Endothelial cell of umbilical vein (primary cell): ENCODE results near the gene MECR. TPM values are rescaled to one million over a fixed set of nuclear protein-coding genes. Genes with fewer than 3 reads are reported as not detected.

Source experiments
- BruUV-seq: library from RNA; stranded (reverse); fragments of 400-500 nt; replicated peaks from 2 replicates; lab custom pipeline; 2021; lab: Mats Ljungman, UMichigan
- CTCF ChIA-PET: fragments of 300-600, 350-600 bp; sonication (Branson Sonifier 250); formaldehyde crosslinking; loops from one replicate; lab custom pipeline; 2021; ENCODE audit warnings: antibody characterized with exemption, inconsistent platforms; lab: Charles Lee
- POLR2A ChIA-PET: fragments of 300-600, 350-600 bp; sonication (Branson Sonifier 250); formaldehyde crosslinking; loops from one replicate; lab custom pipeline; 2021; ENCODE audit warnings: antibody characterized with exemption, inconsistent platforms; lab: Charles Lee
- DNase-seq: peaks from one replicate; pipeline ENCODE4 v3.0.0-alpha.2; 2011; ENCODE audit warnings: low read depth, low spot score
- FAIRE-seq: peaks from 2 replicates; lab custom pipeline; 2011; peaks lifted over from hg19 to GRCh38; lab: Jason Lieb, UNC
- H2AFZ ChIP-seq: 2 replicates; pipeline ENCODE4 v1.6.0; 2012; ENCODE audit warnings: low read depth, low read length, control low read depth, inconsistent platforms
- H3K27ac ChIP-seq: 2 replicates; pipeline ENCODE4 v1.5.1; 2011; ENCODE audit warnings: low read depth, mild to moderate bottlenecking, control low read depth, low read length, moderate library complexity; ENCODE audit not compliant: insufficient read depth
- H3K27me3 ChIP-seq, 2 experiments: 2 replicates each; pipeline versions ENCODE4 v1.6.0 to v1.6.1; 2011; ENCODE audit warnings: low read length in 2 of 2, mixed read lengths in 1 of 2; ENCODE audit not compliant: control insufficient read depth in 2 of 2, insufficient read depth in 2 of 2
- H3K36me3 ChIP-seq, 2 experiments: 2 replicates in 1 of 2; 3 replicates in 1 of 2; pipeline ENCODE4 v1.5.1; 2011; ENCODE audit warnings: low read length in 2 of 2, mild to moderate bottlenecking in 1 of 2, moderate library complexity in 1 of 2; ENCODE audit not compliant: control insufficient read depth in 2 of 2, insufficient read depth in 2 of 2; ENCODE audit errors: extremely low read depth in 1 of 2
- H3K4me1 ChIP-seq: 3 replicates; pipeline ENCODE4 v1.5.1; 2011; ENCODE audit warnings: mild to moderate bottlenecking, low read length; ENCODE audit not compliant: control insufficient read depth, insufficient read depth; ENCODE audit errors: extremely low read depth
- H3K4me2 ChIP-seq: 2 replicates; pipeline ENCODE4 v1.6.1; 2011; ENCODE audit warnings: low read length, control low read depth, mixed read lengths; ENCODE audit not compliant: insufficient read depth
- H3K4me3 ChIP-seq, 3 experiments: fragments of 200-600 bp in 1 of 3; sonication (generic), shearing (Covaris generic) in 1 of 3; replicated peaks in 1 of 3; 2 replicates each; pipeline ENCODE4 v1.5.1; 2011 to 2016; ENCODE audit warnings: control low read depth in 3 of 3, low read length in 3 of 3, mild to moderate bottlenecking in 2 of 3, inconsistent platforms in 1 of 3, low read depth in 1 of 3, moderate library complexity in 1 of 3; ENCODE audit not compliant: insufficient read depth in 1 of 3
- H3K79me2 ChIP-seq: 2 replicates; pipeline ENCODE4 v1.6.0; 2012; ENCODE audit warnings: low read length, inconsistent platforms; ENCODE audit not compliant: control insufficient read depth, insufficient read depth
- H3K9ac ChIP-seq: replicated peaks from 2 replicates; pipeline ENCODE3; 2011; ENCODE audit warnings: low read length, control low read depth; ENCODE audit not compliant: insufficient read depth; ENCODE audit errors: extremely low read depth
- H3K9me1 ChIP-seq: replicated peaks from 3 replicates; pipeline ENCODE4 v1.6.0; 2011; ENCODE audit warnings: mild to moderate bottlenecking, low read length; ENCODE audit not compliant: control insufficient read depth, insufficient read depth; ENCODE audit errors: extremely low read depth
- H3K9me3 ChIP-seq: replicated peaks from 2 replicates; pipeline ENCODE4 v1.5.1; 2012; ENCODE audit warnings: low read length, inconsistent platforms; ENCODE audit not compliant: control insufficient read depth, insufficient read depth
- H4K20me1 ChIP-seq: replicated peaks from 2 replicates; pipeline ENCODE3; 2011; ENCODE audit warnings: mild to moderate bottlenecking, low read length; ENCODE audit not compliant: control insufficient read depth, insufficient read depth; ENCODE audit errors: extremely low read depth
- EZH2 ChIP-seq: IDR thresholded peaks from 2 replicates; pipeline ENCODE4 v1.6.1; 2012; ENCODE audit warnings: borderline replicate concordance, low read depth, mild to moderate bottlenecking, moderate library complexity, low read length, inconsistent platforms; ENCODE audit not compliant: severe bottlenecking
- FOS ChIP-seq: IDR thresholded peaks from 2 replicates; pipeline ENCODE4 v1.6.1; 2011; ENCODE audit warnings: mild to moderate bottlenecking, low read length, moderate library complexity, borderline replicate concordance; ENCODE audit not compliant: insufficient read depth
- GATA2 ChIP-seq: IDR thresholded peaks from 2 replicates; pipeline ENCODE4 v1.7.0; 2011; ENCODE audit warnings: low read depth, mild to moderate bottlenecking, moderate library complexity, mixed read lengths, low read length; ENCODE audit not compliant: insufficient read length, insufficient read depth
- JUN ChIP-seq: IDR thresholded peaks from 2 replicates; pipeline ENCODE4 v1.6.1; 2011; ENCODE audit warnings: borderline replicate concordance, low read depth; ENCODE audit not compliant: insufficient read length, insufficient read depth
- MAX ChIP-seq: IDR thresholded peaks from 2 replicates; pipeline ENCODE4 v1.6.1; 2011; ENCODE audit not compliant: insufficient read depth, insufficient read length
- MYC ChIP-seq: IDR thresholded peaks from one replicate; pipeline ENCODE4 v1.6.1; 2011; ENCODE audit warnings: mild to moderate bottlenecking, low read depth, low read length
- POLR2A ChIP-seq: IDR thresholded peaks from 2 replicates; pipeline ENCODE4 v1.6.1; 2012; ENCODE audit warnings: low read depth, mild to moderate bottlenecking, control low read depth, low read length
- POLR2AphosphoS5 ChIP-seq: IDR thresholded peaks from 2 replicates; pipeline ENCODE4 v1.6.1; 2012; ENCODE audit warnings: low read depth, mild to moderate bottlenecking, control low read depth, low read length, moderate library complexity; ENCODE audit not compliant: insufficient read depth
- dilution Hi-C: fragments of 300-500 bp; cut with MboI; formaldehyde crosslinking; loops from one replicate; pipeline ENCODE4 v1.15.0; 2019; ENCODE audit warnings: low sequenced_read_pairs; ENCODE audit not compliant: extremely low pct_ligation_motif_present
- intact Hi-C: fragments of 100-400 bp; cut with micrococcal nuclease; formaldehyde crosslinking; loops from one replicate; pipeline ENCODE4 v1.10.0; 2022
- polyA plus RNA-seq, 4 experiments: library from polyadenylated mRNA; depleted of rRNA in 3 of 4; stranded (reverse) in 3 of 4; unstranded in 1 of 4; fragments of >200 nt; gene quantifications; 2 replicates each; pipeline versions ENCODE4 v1.2.1 to v1.2.3, GENCODE V29; 2011 to 2012; ENCODE audit warnings: missing spikeins in 1 of 4
- total RNA-seq: library from RNA; stranded (reverse); gene quantifications from 2 replicates; pipeline ENCODE4 v1.2.3, GENCODE V29; 2021
- TF ChIP-seq, protein P1 (sequence below), 2 donors: IDR thresholded peaks; 1 replicate in 1 of 2; 2 replicates in 1 of 2; pipeline ENCODE4 v1.5.1; 2011; ENCODE audit warnings: low read length in 2 of 2, mild to moderate bottlenecking in 2 of 2, moderate library complexity in 2 of 2, control low read depth in 1 of 2, inconsistent platforms in 1 of 2, low read depth in 1 of 2; ENCODE audit not compliant: insufficient read depth in 1 of 2; ENCODE audit errors: extremely low read depth in 1 of 2

MECR gene
- total and polyA plus RNA-seq, 2 donors (not counting 3 experiments of a cell fraction or from before 2014, with no cell fraction given): 24.6 to 30.1 TPM

DNA sequence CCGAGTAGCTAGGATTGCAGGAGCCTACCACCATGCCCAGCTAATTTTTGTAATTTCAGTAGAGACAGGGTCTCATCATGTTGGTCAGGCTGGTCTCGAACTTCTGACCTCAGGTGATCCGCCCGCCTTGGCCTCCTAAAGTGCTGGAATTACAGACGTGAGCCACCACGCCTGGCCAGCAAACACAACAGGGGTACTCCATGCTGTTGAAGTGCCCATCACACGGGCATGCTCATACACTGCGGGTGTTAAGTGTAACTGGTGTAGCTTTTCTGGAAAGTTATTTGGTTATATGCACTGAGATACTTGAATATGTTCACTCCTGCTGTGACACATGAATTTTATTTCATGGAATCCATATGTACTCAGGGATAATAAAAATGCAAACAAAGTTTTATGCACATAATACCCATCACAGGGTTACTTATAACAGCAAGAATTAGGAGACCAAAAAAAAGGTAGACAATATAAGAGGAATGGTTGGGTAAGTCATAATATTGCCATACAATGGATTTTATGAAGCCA is 58.3 kb downstream of the MECR start:
- CTCF ChIA-PET: no interaction called here
- H4K20me1 ChIP-seq: peaks cover 19% of the 10 kb centered on the region
- intact Hi-C loops: no loop called here
- H3K27ac ChIP-seq: no peak overlapping the region
- dilution Hi-C loops: no loop called here
- H3K4me3 ChIP-seq: no peak overlapping the region
- H3K27me3 ChIP-seq: no peaks in the 10 kb centered on the region
- no peak for TF ChIP-seq POLR2AphosphoS5
- no peak for TF ChIP-seq FOS
- no peak for TF ChIP-seq MAX
- no peak for TF ChIP-seq JUN
- TF ChIP-seq EZH2: no peak
- TF ChIP-seq MYC: no peak
- no peak for TF ChIP-seq POLR2A
- TF ChIP-seq GATA2: no peak
- TF ChIP-seq, protein P1, sequence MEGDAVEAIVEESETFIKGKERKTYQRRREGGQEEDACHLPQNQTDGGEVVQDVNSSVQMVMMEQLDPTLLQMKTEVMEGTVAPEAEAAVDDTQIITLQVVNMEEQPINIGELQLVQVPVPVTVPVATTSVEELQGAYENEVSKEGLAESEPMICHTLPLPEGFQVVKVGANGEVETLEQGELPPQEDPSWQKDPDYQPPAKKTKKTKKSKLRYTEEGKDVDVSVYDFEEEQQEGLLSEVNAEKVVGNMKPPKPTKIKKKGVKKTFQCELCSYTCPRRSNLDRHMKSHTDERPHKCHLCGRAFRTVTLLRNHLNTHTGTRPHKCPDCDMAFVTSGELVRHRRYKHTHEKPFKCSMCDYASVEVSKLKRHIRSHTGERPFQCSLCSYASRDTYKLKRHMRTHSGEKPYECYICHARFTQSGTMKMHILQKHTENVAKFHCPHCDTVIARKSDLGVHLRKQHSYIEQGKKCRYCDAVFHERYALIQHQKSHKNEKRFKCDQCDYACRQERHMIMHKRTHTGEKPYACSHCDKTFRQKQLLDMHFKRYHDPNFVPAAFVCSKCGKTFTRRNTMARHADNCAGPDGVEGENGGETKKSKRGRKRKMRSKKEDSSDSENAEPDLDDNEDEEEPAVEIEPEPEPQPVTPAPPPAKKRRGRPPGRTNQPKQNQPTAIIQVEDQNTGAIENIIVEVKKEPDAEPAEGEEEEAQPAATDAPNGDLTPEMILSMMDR (IDR thresholded peaks at IDR 0.05; ENCODE audit: extremely low read depth in 1 of 2, insufficient read depth in 1 of 2, low read depth in 1 of 2, low read length in 2 of 2): no peak
- H3K79me2 ChIP-seq: peaks cover 97% of the 10 kb centered on the region
- FAIRE-seq (no peak), DNase-seq (no peak)
- H2AFZ ChIP-seq: no peak overlapping the region
- H3K9ac ChIP-seq: no peak overlapping the region
- no TSS peak for BruUV-seq
- peaks cover 4% of the 10 kb centered on the region for H3K4me1 ChIP-seq
- no peak overlapping the region for H3K4me2 ChIP-seq
- peaks cover 2 to 5% of the 10 kb centered on the region in 2 experiments for H3K36me3 ChIP-seq
- no peaks in the 10 kb centered on the region for H3K9me3 ChIP-seq
- POLR2A ChIA-PET: interaction anchor here (1.4 kb wide), 1 partner anchor 10 kb away, joined by 3 read pairs; no protein-coding TSS in a partner anchor
- H3K9me1 ChIP-seq: no peaks in the 10 kb centered on the region
